ENCODE measurements around the gene GALNTL6.

The GALNTL6 gene

DNA sequence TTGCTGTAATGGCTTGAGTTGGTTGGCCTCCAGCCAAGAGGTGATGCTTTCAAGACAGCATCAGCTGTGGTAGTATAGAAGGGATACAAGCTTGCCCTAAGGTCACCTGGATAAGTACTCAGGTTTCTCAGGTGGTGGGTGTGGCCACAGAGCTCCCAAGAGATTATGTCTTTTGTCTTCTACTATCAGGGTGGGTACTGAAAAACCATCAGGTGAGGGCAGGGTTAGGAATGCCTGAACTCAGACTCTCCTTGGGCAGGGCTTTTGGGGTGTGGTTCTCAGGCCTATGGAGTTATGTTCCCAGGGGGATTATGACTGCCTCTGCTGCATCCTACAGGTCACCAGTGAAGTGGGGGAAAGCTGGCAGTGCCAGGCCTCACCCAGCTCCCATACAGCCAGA, 700.8 kb downstream of the GALNTL6 start:
- FAIRE-seq (no peak), DNase-seq (ENCODE audit: insufficient read length, low spot score) (no peak)

DNA sequence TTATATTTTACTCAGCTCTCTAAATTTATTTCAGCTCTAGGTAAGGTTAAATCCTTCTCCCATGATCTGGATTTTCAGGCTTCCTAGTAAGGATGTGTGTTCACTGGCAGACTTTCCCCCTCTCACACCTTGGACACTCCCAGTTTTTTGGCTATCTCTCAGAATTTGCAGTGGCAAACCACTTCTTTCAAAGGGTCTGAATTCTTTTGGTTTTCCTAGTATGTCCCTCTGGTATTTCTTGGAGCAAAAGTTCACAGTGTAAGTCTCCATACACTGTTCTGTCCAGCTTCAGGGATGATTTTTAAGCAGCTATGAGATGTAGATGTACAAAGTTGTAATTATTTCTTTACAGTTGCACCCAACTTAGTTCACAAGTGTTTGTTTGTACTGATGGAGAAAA, 701.6 kb downstream of the GALNTL6 start:
- DNase-seq (ENCODE audit: insufficient read length, low spot score) = no peak
- FAIRE-seq = no peak

DNA sequence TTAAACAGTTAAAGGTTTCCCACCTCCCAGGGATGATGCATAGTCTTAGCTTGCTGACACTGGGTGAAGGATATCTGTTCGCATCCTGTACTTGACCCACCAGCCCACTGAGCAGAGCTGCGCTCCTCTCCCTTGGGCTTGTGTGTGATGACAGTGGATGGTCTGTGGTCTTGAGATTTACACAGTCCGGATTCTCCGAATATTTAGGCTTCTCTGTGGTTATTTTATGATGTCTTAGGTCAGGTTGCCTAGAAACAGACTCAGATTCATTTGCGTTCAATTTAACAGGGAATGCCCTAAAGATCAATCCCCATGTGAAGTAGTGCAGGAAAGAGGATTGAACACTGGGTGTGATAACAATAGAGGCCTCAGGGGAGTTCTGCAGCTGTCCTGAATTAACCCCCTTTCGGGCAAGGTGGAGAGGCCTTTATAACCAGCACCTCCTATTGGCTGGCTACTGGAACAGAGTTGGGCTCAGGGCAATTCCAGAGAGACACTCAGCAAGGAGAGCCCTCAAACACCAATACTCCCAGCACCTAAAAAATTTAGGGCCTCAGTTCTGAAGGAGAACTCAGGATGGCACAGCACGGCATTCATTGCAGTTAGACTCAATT, 702.2 kb downstream of the GALNTL6 start:
- DNase-seq (ENCODE audit: insufficient read length, low spot score) (no peak), FAIRE-seq (no peak)

DNA sequence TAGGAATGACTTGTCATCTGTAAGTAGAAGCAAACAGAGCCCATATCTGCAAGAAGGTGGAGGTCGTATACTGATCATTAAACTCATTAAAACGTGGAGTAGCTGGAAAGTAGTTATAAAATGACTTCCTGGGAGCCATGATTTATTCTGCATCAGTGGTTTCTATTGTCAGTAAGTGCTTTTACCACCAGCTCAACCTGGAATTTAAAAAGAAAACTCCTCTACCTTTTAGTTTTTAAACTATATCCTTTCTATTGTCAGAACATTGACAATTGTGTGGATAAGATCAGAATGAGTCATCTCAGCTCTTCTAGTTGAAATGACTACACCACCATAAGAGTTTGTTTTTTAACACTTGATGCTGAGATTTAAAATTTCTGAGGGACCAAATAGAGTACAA, 704.2 kb downstream of the GALNTL6 start:
- FAIRE-seq = no peak
- DNase-seq (ENCODE audit: insufficient read length, low spot score) = no peak

DNA sequence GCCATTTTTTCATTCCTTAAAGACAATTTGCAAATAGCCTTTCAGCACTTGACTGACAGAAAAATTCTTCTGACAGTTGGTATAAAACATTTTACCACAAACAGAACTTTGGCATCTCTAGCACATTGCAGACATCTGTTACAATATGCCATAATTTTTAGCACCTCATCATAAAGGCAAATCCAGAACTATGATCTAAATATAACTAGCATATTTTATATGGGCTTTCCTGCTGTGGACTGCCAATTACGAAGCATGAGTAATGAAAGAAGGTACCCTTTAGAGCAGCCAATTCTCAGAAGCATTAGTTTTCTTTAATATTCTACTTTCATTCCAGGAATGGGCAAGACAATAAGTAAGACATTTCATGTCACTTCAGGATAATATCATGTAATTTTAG, 708.0 kb downstream of the GALNTL6 start:
- no peak for FAIRE-seq
- DNase-seq (ENCODE audit: insufficient read length, low spot score) = no peak

DNA sequence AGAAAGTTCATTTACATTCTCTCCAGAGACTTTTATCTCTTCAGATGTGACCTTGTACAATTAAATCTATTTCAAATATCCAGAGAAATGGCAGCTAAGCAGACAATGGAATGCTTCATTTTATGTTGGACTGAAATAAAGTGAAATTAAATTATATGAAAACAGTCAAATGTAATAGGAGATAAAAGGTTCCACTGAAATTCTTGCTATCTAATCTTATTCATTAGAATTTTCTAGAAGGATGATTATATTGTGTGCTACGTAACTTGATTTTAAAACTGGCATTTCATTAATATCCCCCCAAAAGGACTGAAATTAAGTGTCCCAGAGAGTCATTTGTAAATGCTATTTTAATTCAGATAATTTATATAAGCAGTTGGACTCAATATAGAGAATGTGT, 708.5 kb downstream of the GALNTL6 start:
- DNase-seq (ENCODE audit: insufficient read length, low spot score) (no peak), FAIRE-seq (no peak)

DNA sequence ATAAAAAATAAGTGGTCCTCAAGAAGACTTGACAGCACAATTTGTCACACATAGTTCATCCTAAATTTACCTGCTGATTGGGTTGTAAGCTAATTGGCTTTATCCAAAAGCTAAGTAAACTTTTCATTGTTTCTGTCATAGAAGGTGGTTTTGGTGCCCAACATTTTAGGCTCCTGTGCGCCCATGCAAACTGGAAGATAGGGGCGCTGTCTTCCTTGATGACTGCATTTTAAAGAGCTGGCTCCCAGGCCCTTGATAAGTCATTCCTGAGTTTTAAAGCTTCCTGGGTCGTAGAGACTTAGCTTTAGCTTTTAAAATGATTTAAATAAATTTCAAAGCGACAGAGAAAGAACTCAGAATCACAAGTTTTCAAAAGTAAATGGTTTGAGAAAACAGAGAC, 730.0 kb downstream of the GALNTL6 start:
- FAIRE-seq = no peak

DNA sequence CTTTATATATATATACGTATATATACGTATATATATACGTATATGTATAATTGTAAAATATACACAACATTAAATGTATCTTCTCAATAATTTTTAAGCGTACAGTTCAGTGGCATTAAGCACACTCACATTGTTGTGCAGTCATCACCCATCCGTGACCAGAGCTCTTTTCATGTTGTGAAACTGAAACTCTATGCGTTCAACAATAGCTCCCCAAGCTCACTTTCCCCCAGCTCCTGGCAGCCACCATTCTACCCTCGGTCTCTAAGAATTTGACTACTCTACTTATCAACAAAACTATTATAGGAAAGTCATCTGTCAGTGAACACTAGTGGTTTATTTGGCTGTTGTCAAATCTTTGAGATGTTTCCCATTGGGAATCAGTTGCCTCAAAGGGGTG, 733.6 kb downstream of the GALNTL6 start:
- no peak for FAIRE-seq

More for the DNA sequence above, 730.0 kb downstream of the GALNTL6 start:
- no peak for DNase-seq (ENCODE audit: insufficient read length, low spot score)

DNA sequence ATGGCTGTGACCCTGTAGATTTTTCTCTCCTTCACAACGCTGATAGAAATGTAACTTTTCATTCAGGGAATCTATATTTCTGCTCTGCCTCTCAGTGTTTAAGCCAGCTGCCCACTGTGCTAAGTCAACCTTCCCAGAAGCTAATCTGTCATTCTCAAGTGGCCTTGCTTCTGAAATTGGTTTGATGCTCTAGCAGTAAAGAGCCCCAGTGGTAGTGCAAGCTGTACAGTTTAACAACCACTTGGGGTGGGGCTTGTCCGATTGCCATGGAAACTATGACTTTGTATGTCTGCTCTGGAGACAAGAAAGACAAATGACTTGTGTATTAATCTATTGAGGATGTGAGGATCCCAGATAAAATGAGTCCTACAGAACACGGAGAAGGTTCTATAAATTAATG, 734.5 kb downstream of the GALNTL6 start:
- FAIRE-seq = no peak
- no peak for DNase-seq (ENCODE audit: insufficient read length, low spot score)

More for the DNA sequence above, 733.6 kb downstream of the GALNTL6 start:
- no peak for DNase-seq (ENCODE audit: insufficient read length, low spot score)

DNA sequence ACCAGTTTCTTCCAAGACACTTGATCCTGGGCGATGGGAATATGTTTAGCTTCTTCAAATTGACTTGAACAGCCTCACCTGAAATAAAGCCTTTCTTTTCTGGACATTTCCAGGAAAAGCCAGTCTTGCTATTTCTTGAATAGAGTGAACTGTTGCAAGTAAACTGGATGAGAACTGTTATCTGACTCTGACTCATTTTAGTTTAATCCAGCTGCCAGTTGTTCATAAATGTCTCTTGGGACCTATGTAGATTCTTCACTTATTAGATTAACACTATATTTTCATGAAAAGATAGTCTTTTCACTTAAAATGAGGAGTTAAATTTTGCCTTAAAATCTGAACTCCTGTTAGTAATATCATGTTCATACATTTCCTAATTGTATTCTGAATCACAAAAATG, 740.0 kb downstream of the GALNTL6 start:
- FAIRE-seq (no peak), DNase-seq (ENCODE audit: insufficient read length, low spot score) (no peak)

DNA sequence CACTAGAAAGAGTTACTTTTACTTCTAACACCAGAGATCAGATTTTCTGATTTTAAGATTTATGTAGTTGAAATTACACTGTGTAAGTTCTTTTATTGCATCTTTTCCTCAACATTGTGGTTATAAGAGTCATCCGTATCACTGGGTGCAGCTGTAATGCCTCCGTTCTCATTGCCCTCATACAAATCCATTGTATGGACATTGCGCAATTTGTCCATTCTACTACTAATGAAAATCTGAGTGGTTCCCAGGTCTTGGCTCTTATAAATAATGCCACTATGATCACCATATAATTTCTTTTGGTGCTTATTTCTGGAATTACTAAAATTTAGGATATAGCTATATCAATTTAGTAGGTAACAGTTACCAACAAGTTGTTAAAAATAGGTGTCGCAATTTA, 741.4 kb downstream of the GALNTL6 start:
- FAIRE-seq (no peak), DNase-seq (ENCODE audit: insufficient read length, low spot score) (no peak)

DNA sequence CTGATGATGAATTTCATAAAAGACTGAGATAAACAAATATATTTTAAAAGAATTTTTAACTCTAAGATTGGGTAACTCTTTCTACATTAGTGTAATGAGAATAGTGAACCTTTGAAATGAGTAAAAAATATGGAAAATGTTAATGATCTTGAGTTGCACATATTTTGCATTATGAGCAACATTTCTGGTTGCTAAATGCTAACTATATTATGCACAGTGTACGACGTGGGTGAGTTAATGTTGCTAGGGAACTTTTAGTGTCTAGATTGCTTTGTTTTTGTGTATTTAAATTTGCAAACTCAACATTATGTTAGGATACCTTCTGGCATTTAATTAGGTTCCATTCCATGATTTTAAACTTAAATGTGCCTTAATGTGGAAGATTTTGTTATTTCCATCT, 742.5 kb downstream of the GALNTL6 start:
- no peak for DNase-seq (ENCODE audit: insufficient read length, low spot score)
- no peak for FAIRE-seq

DNA sequence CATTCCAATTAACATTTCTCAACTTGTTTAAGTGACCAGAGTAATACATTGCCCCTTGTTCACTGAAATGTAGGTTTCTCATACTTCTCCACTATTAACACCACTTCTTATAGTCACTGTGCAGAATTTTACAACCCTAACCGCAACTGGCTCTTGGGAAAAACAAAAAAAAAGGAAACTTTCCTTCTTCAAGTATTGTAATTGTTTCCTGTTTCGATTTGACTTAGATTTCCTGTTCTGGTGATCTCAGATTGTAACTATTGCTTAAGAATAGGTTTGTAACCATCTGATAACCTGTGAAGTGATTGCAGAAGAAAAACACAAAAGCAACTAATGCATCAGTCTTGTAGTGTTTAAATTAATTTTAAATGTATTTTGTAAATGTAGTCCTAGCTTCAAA, 760.7 kb downstream of the GALNTL6 start:
- DNase-seq (ENCODE audit: insufficient read length, low spot score) = no peak
- no peak for FAIRE-seq

DNA sequence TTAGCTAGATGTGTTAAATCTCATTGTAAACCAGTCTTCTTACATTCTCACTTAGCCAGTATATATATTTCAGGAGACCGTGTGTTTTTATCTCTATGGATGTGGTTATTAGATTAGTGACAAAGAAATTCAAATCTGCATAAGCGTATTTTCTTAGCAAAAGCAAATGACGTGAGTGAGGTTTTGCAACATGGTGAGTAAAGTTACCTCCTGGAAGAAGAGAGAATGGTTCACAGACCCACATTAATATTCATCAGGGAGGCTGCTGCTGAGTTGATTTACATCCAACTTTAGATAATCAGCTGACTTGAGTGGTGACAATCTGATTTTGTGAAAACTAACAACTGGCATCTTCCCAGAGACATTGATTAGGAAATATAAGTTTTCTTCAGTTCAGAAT, 765.5 kb downstream of the GALNTL6 start:
- FAIRE-seq = no peak

DNA sequence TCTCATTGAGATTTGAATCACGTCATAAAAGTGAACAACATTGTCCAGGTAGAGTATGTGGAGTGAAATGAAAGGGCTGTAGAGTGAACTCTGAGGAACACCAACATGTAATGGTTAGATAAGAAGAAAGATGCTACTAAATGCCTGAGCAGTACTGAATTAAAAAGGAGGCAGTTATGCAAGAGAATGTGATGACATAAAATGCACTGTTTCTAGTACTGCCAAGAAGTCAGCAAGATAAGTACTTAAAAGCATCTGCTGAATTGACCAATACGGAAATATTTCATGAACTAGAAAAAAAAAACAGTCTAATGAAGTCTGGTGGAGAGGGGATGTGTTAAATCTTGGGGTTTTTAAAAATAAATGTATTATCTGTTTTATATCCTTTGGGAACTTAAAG, 771.6 kb downstream of the GALNTL6 start:
- no peak for DNase-seq (ENCODE audit: insufficient read length, low spot score)
- FAIRE-seq = no peak

More for the DNA sequence above, 765.5 kb downstream of the GALNTL6 start:
- no peak for DNase-seq (ENCODE audit: insufficient read length, low spot score)

DNA sequence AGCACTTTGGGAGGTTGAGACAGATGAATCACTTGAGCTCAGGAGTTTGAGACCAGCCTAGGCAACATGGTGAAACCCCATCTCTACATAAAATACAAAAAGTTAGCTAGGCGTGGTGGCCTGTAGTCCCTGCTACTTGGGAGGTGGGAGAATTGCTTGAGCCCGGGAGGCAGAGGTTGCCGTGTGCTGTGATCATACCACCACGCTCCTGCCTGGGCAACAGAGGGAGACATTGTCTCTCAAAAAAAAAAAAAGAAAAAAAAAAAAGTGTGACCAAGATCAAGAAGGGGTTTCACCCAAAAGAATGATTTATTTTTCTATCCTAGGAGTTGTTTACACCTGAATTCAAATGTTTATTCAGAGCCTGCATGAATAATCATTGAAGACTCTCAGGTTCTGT, 783.0 kb downstream of the GALNTL6 start:
- DNase-seq (ENCODE audit: insufficient read length, low spot score) = no peak
- FAIRE-seq = no peak

DNA sequence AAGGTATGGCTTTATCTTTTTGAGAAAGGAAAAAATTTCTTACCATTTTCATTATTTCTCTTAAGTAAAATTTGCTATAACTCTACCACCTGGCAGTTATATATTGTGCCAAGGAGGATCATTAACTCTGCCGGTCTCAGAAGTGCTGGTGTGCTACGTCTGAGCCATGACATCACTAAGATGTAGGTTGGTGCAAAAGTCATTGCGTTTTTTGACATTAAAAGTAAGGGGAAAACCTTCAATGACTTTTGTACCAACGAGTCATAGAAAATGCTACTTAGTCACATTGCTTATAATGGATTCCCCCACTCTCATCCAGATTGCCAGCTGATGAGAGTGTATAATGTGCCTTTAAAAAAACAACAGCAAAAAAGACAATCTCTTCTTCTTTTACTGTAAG, 786.4 kb downstream of the GALNTL6 start:
- no peak for FAIRE-seq
- no peak for DNase-seq (ENCODE audit: insufficient read length, low spot score)

DNA sequence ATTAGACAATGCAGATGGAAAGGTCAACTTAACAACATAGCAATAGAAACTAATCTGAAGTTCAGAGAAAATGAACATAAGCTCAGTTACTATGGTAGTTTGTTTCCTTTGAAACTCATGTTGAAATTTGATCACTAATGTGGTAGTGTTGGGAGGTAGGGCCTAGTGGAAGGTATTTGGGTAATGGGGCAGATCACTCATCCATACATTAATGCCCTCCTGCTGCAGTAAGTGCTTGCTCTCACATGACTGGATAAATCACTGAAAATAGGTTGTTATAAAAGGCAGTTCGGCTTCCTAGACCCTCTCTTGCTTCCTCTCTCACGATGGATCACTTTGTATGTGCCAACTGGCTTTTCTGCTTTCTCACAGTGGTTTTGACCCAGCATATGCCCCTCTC, 788.0 kb downstream of the GALNTL6 start:
- FAIRE-seq (no peak), DNase-seq (ENCODE audit: insufficient read length, low spot score) (no peak)

DNA sequence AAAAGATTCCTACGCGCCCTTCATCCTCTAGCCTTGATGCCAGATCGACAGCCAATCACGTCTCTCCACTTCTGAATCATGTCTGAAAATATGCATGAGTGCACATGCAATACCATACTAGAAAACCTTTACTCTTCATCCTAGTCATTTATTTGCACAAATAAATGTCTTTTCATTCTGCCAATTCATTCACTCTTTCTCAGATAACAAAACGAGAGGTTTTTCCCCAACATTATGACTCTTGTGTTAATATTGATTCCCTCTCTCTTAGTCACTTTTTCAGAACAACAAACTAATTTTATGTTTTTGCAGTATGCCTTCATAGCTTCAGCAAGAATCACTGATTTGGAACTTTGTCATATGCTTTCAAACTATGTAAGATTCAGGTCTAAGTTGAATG, 806.0 kb downstream of the GALNTL6 start:
- no peak for DNase-seq (ENCODE audit: insufficient read length, low spot score)

DNA sequence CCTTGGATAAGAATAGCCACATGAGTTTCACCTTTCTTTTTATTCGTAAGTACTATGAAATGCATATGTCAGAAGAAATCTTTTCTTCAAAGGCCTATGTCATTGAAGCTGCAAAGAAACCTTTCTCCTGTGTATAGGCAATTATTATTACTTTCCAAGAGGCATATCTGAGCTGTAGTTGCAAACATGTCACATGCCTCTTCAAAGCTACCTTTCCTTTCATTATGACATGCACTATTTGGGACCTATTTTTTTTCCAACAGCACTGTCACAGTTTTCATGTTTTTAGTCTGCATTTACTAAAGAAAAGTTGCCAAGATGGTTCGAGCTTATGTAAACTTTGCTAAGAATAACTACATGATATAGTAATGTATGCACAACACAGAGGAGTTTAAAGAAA, 806.6 kb downstream of the GALNTL6 start:
- no peak for DNase-seq (ENCODE audit: insufficient read length, low spot score)
- FAIRE-seq = no peak

More for the DNA sequence above, 806.0 kb downstream of the GALNTL6 start:
- no peak for FAIRE-seq

DNA sequence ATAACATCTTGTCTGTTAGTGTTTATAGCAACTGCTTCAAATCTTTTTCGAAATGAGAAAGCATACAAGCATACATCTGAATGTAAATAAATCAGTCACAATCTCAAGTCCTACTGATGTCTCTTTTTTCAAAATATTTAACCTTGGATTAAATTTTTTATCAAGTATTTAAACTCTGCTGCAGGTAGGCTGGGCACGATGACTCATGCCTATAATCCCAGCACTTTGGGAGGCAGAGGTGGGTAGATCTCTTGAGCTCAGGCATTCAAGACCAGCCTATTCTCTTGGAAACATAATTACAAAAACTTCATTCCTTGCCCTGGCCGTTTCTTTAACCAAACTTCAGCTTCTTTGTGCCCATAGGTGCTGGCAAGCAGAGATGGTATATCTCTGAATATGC, 815.1 kb downstream of the GALNTL6 start:
- FAIRE-seq (no peak), DNase-seq (ENCODE audit: insufficient read length, low spot score) (no peak)

DNA sequence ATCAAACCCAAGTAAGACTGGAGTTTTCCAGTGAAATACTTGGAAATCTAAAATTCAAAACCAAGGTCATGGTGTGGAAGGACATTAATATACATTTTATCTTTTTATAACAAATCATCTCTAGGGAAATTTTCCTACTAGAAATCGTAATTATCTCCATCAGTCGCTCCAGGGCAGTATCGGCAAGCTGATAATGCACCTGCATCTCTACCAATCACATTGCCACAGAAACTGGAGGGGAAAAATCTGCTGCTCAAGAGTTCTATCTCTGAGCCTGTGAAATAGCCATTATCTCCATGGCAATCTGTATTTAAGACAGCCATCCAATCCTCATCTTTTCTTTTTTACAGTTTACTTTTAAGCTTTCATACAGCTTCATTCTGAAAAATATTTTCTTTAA, 817.1 kb downstream of the GALNTL6 start:
- no peak for FAIRE-seq

DNA sequence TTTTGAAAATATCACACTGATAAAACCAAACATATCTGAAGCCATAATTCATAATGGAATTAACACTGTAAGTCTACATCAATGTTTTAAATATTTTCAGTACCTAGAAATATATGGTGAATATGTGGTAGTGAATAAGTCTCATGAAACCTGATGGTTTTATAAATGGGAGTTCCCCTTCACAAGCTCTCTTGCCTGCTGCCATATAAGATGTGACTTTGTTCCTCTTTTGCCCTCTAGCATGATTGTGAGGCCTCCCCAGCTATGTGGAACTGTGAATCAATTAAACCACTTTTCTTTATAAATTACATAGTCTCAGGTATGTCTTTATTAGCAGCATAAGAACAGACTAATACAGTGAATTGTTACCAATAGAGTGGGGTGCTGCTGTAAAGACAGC, 818.6 kb downstream of the GALNTL6 start:
- DNase-seq (ENCODE audit: insufficient read length, low spot score) (no peak), FAIRE-seq (no peak)

More for the DNA sequence above, 817.1 kb downstream of the GALNTL6 start:
- no peak for DNase-seq (ENCODE audit: insufficient read length, low spot score)

Data from GM19239 (cell line).